Aortic smooth muscle cell (primary cell): Measurements from ENCODE around the gene RPL38. TPM values are rescaled to one million over a fixed set of nuclear protein-coding genes. Genes with fewer than 3 reads are reported as not detected.

Source experiments
- total RNA-seq: library from RNA; depleted of rRNA; stranded (reverse); fragments of >200 nt; gene quantifications from 2 replicates; pipeline ENCODE4 v1.2.3, GENCODE V29; 2014

Gene RPL38
- total RNA-seq: 2,977 and 3,182 TPM in 2 replicates

GRCh38 chr17:74203439-74204240 lies at the start of gene RPL38:
RPL38 (plus strand) TSS chr17:74203678; CDS start chr17:74203956, 278 bp downstream.

GRCh38 chr17:74212913-74213791 lies 9.7 kb downstream of the RPL38 start, which contains the start of gene TTYH2:
TTYH2 (plus strand) TSS chr17:74213571; CDS start chr17:74213588, 17 bp downstream.

Other genes starting within 250 kb of the RPL38 start
- 0.93 and 1.7 TPM in 2 replicates for gene TTYH2, start 9.9 kb downstream of the RPL38 start, total RNA-seq
- gene DNAI2, start 70.6 kb downstream of the RPL38 start, total RNA-seq: not detected in 2 replicates
- 0.44 and 1.2 TPM in 2 replicates for gene KIF19, start 122.5 kb downstream of the RPL38 start, total RNA-seq
- not detected in 2 replicates for gene BTBD17, start 158.2 kb downstream of the RPL38 start, total RNA-seq
- not detected in 2 replicates for gene GPR142, start 163.8 kb downstream of the RPL38 start, total RNA-seq
- 24.6 and 24.9 TPM in 2 replicates for gene GPRC5C, start 228.4 kb downstream of the RPL38 start, total RNA-seq